B cell (primary cell): ENCODE measurements around the gene RNF175. TPM values are rescaled to one million over a fixed set of nuclear protein-coding genes. Genes with fewer than 3 reads are reported as not detected.

Source experiments
- ATAC-seq: fragments of 200-7000 bp; cut with Tn5 transposase; one replicate; pipeline ENCODE4 v1.10.0; 2021; ENCODE audit warnings: low read depth, mild to moderate bottlenecking, moderate number of reproducible peaks, moderate library complexity
- CTCF ChIA-PET: fragments of 350-600 bp; sonication (Branson Sonifier 250); formaldehyde crosslinking; loops from one replicate; lab custom pipeline; 2021; ENCODE audit warnings: antibody characterized with exemption, inconsistent platforms; lab: Charles Lee
- POLR2A ChIA-PET: fragments of 350-600 bp; sonication (Branson Sonifier 250); formaldehyde crosslinking; loops from one replicate; lab custom pipeline; 2021; ENCODE audit warnings: antibody characterized with exemption; lab: Charles Lee
- DNase-seq: peaks from one replicate; pipeline ENCODE4 v3.0.0; 2013
- H2AFZ ChIP-seq: 2 replicates; pipeline ENCODE4 v1.6.1; 2012; ENCODE audit warnings: mild to moderate bottlenecking, low read depth, low read length; ENCODE audit not compliant: insufficient read depth, poor library complexity, severe bottlenecking
- H3K27ac ChIP-seq, 2 donors: 1 replicate in 1 of 2; 2 replicates in 1 of 2; pipeline ENCODE4 v1.5.1; 2012 to 2013; ENCODE audit warnings: low read length in 2 of 2, mild to moderate bottlenecking in 2 of 2, moderate library complexity in 1 of 2
- H3K27me3 ChIP-seq, 4 experiments: fragments of 200-600 bp in 1 of 4; sonication (generic) in 1 of 4; replicated peaks in 1 of 4; 1 replicate in 2 of 4; 2 replicates in 2 of 4; pipeline versions ENCODE4 v1.6.1 to v1.7.0; 2013 to 2016; ENCODE audit warnings: low read length in 3 of 4, mild to moderate bottlenecking in 2 of 4, mixed read lengths in 1 of 4, moderate library complexity in 1 of 4; ENCODE audit not compliant: insufficient read depth in 4 of 4, control insufficient read depth in 3 of 4; ENCODE audit errors: control extremely low read depth in 1 of 4
- H3K36me3 ChIP-seq, 2 experiments: replicated peaks in 1 of 2; 1 replicate in 1 of 2; 2 replicates in 1 of 2; pipeline versions ENCODE4 v1.6.1 to v1.7.1; 2013; ENCODE audit warnings: low read length in 1 of 2; ENCODE audit not compliant: insufficient read depth in 2 of 2, control insufficient read depth in 1 of 2; ENCODE audit errors: control extremely low read depth in 1 of 2, extremely low read depth in 1 of 2
- H3K4me1 ChIP-seq, 2 donors: fragments of 200-600 bp in 1 of 2; sonication (generic) in 1 of 2; 1 replicate in 1 of 2; 2 replicates in 1 of 2; pipeline versions ENCODE4 v1.5.1 to v1.6.1; 2013 to 2017; ENCODE audit warnings: low read length in 2 of 2; ENCODE audit not compliant: control insufficient read depth in 2 of 2, insufficient read depth in 2 of 2
- H3K4me2 ChIP-seq: replicated peaks from 2 replicates; pipeline ENCODE3; 2012; ENCODE audit warnings: mild to moderate bottlenecking, low read depth, low read length; ENCODE audit not compliant: poor library complexity, severe bottlenecking
- H3K4me3 ChIP-seq, 5 experiments: fragments of 200-600 bp in 1 of 5; sonication (generic) in 1 of 5; 1 replicate in 3 of 5; 2 replicates in 2 of 5; pipeline versions ENCODE4 v1.5.1 to v1.7.0; 2011 to 2016; ENCODE audit warnings: low read length in 4 of 5, mild to moderate bottlenecking in 4 of 5, low read depth in 2 of 5, control low read depth in 1 of 5, moderate library complexity in 1 of 5; ENCODE audit not compliant: insufficient read depth in 1 of 5; ENCODE audit errors: control extremely low read depth in 1 of 5, extremely low read depth in 1 of 5
- H3K79me2 ChIP-seq: fragments of 200-600 bp; sonication (generic); one replicate; pipeline ENCODE4 v1.6.0; 2016; ENCODE audit warnings: low read length; ENCODE audit not compliant: control insufficient read depth, insufficient read depth
- H3K9ac ChIP-seq: fragments of 200-600 bp; sonication (generic); 2 replicates; pipeline ENCODE4 v1.6.1; 2017; ENCODE audit warnings: mild to moderate bottlenecking, low read length, moderate library complexity
- H3K9me3 ChIP-seq, 3 donors: one replicate each; pipeline versions ENCODE4 v1.6.1 to v1.7.1; 2013; ENCODE audit warnings: low read length in 2 of 3; ENCODE audit not compliant: control insufficient read depth in 2 of 3, insufficient read depth in 1 of 3; ENCODE audit errors: control extremely low read depth in 1 of 3
- H4K20me1 ChIP-seq: 2 replicates; pipeline ENCODE4 v1.6.0; 2012; ENCODE audit warnings: mild to moderate bottlenecking, low read length; ENCODE audit not compliant: insufficient read depth, control insufficient read depth, poor library complexity, severe bottlenecking
- H3K27ac Mint-ChIP-seq: one replicate; pipeline ENCODE4 v1.8.0; 2021; ENCODE audit warnings: mixed read lengths
- H3K27me3 Mint-ChIP-seq: one replicate; pipeline ENCODE4 v1.8.0; 2021; ENCODE audit warnings: mixed read lengths
- H3K4me1 Mint-ChIP-seq: one replicate; pipeline ENCODE4 v1.8.0; 2021; ENCODE audit warnings: mixed read lengths
- H3K4me3 Mint-ChIP-seq: one replicate; pipeline ENCODE4 v1.8.0; 2021; ENCODE audit warnings: mixed read lengths
- H3K9me3 Mint-ChIP-seq: one replicate; pipeline ENCODE4 v1.8.0; 2022; ENCODE audit warnings: mixed read lengths; ENCODE audit not compliant: insufficient read depth
- EZH2 ChIP-seq: IDR thresholded peaks from 2 replicates; pipeline ENCODE4 v1.6.1; 2012; ENCODE audit warnings: borderline replicate concordance, low read depth, mild to moderate bottlenecking, moderate library complexity, low read length; ENCODE audit not compliant: insufficient read depth, poor library complexity, severe bottlenecking
- WGBS: methylation state at CpG from one replicate; pipeline ENCODE4 v1.1.5; 2013; ENCODE audit warnings: missing lambda C conversion rate; ENCODE audit not compliant: insufficient coverage; 5-methylcytosine and 5-hydroxymethylcytosine counted together
- intact Hi-C: fragments of 100-400 bp; cut with micrococcal nuclease; formaldehyde crosslinking; loops from one replicate; pipeline ENCODE4 v1.10.0; 2022
- polyA plus RNA-seq: library from polyadenylated mRNA; depleted of rRNA; stranded (reverse); fragments of >200 nt; gene quantifications from 2 replicates; pipeline ENCODE4 v1.2.3, GENCODE V29; 2012
- total RNA-seq, 2 donors: library from RNA; stranded (reverse); fragments of 120-200 nt in 1 of 2; gene quantifications; 1 replicate in 1 of 2; 2 replicates in 1 of 2; pipeline versions ENCODE4 v1.2.3 to v1.2.4, GENCODE V29; 2013 to 2022
- TF ChIP-seq, protein P1 (sequence below): fragments of 200-600 bp; IDR thresholded peaks from one replicate; pipeline ENCODE4 v1.8.0; 2022; ENCODE audit warnings: antibody characterized with exemption, mild to moderate bottlenecking

Gene RNF175
- total and polyA plus RNA-seq, 2 donors (not counting 1 experiment from before 2014, with no cell fraction given), result not detected

DNA sequence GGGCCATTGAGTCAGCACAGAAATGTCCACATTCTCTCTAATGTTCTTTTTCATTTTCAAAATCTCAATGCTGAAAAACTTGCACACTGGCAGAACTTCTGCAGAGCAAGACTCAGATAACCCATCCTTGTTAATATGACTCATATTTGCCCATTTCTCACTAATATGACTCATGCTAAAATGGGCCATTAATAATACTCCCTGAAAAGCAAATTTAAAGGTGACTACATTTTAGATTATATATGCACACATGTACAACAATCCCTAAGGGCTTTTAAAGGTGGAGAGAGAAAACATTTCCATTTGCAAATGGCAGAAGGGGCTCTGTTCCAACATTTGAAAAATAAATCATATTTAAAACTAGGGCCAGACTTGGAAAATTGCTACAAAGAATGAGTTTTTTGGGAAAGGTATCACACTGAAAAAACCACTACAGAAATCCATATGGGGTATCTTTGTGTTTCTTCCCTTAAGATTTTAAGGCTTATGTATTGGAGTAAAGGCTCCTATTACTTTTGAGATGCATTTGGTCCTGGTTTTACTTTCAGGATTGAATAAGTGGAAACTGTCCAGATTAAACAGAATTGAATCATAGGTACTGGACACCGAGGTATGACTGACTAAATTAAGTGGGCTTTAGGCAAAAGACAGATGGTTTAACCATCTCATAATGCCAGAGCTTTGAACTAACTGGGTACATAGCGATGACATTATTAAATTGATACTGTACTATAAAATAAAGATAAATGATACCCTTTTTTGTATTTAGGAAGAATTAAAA, 45.8 kb downstream of the RNF175 start:
- Histone ChIP-seq H3K4me2 (no peak overlapping the region), H3K9me3 (no peaks in the 10 kb centered on the region), H4K20me1 (no peaks in the 10 kb centered on the region), H3K36me3 (no peaks in the 10 kb centered on the region), H3K27ac (no peak overlapping the region), H3K4me3 (no peak overlapping the region), H3K9ac (no peak overlapping the region), H3K27me3 (no peaks in the 10 kb centered on the region), H3K4me1 (no peaks in the 10 kb centered on the region), H3K79me2 (no peaks in the 10 kb centered on the region), H2AFZ (no peak overlapping the region)
- peaks cover 9% of the 10 kb centered on the region for H3K27me3 Mint-ChIP-seq
- H3K4me1 Mint-ChIP-seq, result no peaks in the 10 kb centered on the region
- DNase-seq, result no peak
- ATAC-seq, result no peak
- H3K4me3 Mint-ChIP-seq, result no peak overlapping the region
- ChIA-PET POLR2A (no interaction called here), CTCF (no interaction called here)
- TF ChIP-seq, protein P1, sequence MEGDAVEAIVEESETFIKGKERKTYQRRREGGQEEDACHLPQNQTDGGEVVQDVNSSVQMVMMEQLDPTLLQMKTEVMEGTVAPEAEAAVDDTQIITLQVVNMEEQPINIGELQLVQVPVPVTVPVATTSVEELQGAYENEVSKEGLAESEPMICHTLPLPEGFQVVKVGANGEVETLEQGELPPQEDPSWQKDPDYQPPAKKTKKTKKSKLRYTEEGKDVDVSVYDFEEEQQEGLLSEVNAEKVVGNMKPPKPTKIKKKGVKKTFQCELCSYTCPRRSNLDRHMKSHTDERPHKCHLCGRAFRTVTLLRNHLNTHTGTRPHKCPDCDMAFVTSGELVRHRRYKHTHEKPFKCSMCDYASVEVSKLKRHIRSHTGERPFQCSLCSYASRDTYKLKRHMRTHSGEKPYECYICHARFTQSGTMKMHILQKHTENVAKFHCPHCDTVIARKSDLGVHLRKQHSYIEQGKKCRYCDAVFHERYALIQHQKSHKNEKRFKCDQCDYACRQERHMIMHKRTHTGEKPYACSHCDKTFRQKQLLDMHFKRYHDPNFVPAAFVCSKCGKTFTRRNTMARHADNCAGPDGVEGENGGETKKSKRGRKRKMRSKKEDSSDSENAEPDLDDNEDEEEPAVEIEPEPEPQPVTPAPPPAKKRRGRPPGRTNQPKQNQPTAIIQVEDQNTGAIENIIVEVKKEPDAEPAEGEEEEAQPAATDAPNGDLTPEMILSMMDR, result no peak
- TF ChIP-seq EZH2, result no peak
- no peaks in the 10 kb centered on the region for H3K9me3 Mint-ChIP-seq
- intact Hi-C loops, result no loop called here
- no peak overlapping the region for H3K27ac Mint-ChIP-seq
- 80% methylated on average over 1 of the region's 2 CpGs for WGBS

DNA sequence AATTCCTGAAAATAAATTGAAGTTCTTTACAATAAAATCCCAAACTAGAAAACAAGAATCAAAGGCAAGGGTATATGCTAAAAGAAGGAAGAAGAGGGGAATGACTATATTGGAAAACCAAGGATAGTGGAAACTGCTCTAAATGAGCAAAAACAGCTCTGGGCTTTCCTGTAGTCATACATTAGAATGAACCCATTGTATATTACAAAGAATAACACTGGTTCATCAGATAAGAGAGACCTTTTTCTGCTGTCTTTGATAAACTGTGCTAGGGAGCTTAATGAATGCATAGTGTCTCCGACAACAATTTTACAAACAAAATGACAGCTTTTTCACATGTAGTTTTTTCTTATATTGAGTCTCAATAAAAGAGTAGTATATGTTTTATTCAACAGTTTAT, 49.1 kb downstream of the RNF175 start:
- Mint-ChIP-seq H3K9me3 (no peaks in the 10 kb centered on the region), H3K27ac (no peak overlapping the region), H3K27me3 (peaks cover 5% of the 10 kb centered on the region), H3K4me1 (peaks cover 12% of the 10 kb centered on the region), H3K4me3 (no peak overlapping the region)
- no peak overlapping the region for H3K9ac ChIP-seq
- no peaks in the 10 kb centered on the region for H3K27me3 ChIP-seq
- no peaks in the 10 kb centered on the region for H4K20me1 ChIP-seq
- DNase-seq, result no peak
- intact Hi-C loops, result no loop called here
- POLR2A ChIA-PET, result no interaction called here
- peaks cover 7 to 14% of the 10 kb centered on the region in 2 donors for H3K4me1 ChIP-seq
- H3K36me3 ChIP-seq, result no peaks in the 10 kb centered on the region
- H3K27ac ChIP-seq, result no peak overlapping the region
- no CpG with 5 or more reads among the region's 1 CpG for WGBS
- no peak for TF ChIP-seq EZH2
- TF ChIP-seq, protein P1, result no peak
- H3K9me3 ChIP-seq, result no peaks in the 10 kb centered on the region
- H3K79me2 ChIP-seq, result no peaks in the 10 kb centered on the region
- CTCF ChIA-PET, result interaction anchor here (1.1 to 1.3 kb wide), 2 partner anchors 19 to 67 kb away, joined by 3 read pairs; no protein-coding TSS in a partner anchor
- no peak for ATAC-seq
- H2AFZ ChIP-seq, result no peak overlapping the region
- H3K4me2 ChIP-seq, result no peak overlapping the region
- no peak overlapping the region for H3K4me3 ChIP-seq
